GM13977 (cell line): ENCODE results near the gene FAM20C.

Experiments used
- DNase-seq: peaks from one replicate; pipeline ENCODE4 v3.0.0; 2012; ENCODE audit warnings: low spot score
- CTCF ChIP-seq: IDR thresholded peaks from 2 replicates; pipeline ENCODE4 v1.5.1; 2012; ENCODE audit warnings: mild to moderate bottlenecking, control low read depth; ENCODE audit not compliant: insufficient read depth; ENCODE audit errors: extremely low read depth, missing control alignments
- in situ Hi-C: fragments of 300-500 bp; cut with MboI; formaldehyde crosslinking; loops from one replicate; pipeline ENCODE4 v1.12.0; 2022; ENCODE audit warnings: low sequenced_read_pairs, low pct_unique_long_range_greater_than_20kb, mixed read lengths, inconsistent platforms; ENCODE audit not compliant: unreplicated experiment

Gene FAM20C

GRCh38 chr7:159370-160270 lies 32.8 kb upstream of the FAM20C start:
- in situ Hi-C loops = no loop called here
- TF ChIP-seq CTCF = no peak
- no peak for DNase-seq

GRCh38 chr7:160958-161725 lies 31.2 kb upstream of the FAM20C start:
- no peak for DNase-seq
- in situ Hi-C loops = no loop called here
- TF ChIP-seq CTCF = no peak

GRCh38 chr7:162632-163297 lies 29.6 kb upstream of the FAM20C start:
- DNase-seq = no peak

GRCh38 chr7:163298-163695 lies 29.1 kb upstream of the FAM20C start:
- in situ Hi-C loops = no loop called here
- TF ChIP-seq CTCF = no peak
- DNase-seq = no peak

More at GRCh38 chr7:162632-163297, 29.6 kb upstream of the FAM20C start:
- in situ Hi-C loops = no loop called here
- TF ChIP-seq CTCF = no peak

GRCh38 chr7:163971-164881 lies 28.1 kb upstream of the FAM20C start:
- in situ Hi-C loops = no loop called here
- TF ChIP-seq CTCF = no peak
- no peak for DNase-seq
